ENCODE measurements around the gene ADAMTS9.
"Not testable (repeated sequence)": the region's sequence is repeated elsewhere in the genome, so short reads cannot be mapped to it uniquely, and the experiment has no call there.

ADAMTS9 gene

GRCh38 chr3:64551697-64552096 is 136.1 kb downstream of the ADAMTS9 start:
- Histone ChIP-seq H3K36me3 (replicated peaks) (no peaks in the 10 kb centered on the region), H3K27ac (no peak overlapping the region), H3K27me3 (replicated peaks) (no peaks in the 10 kb centered on the region), H3K4me3 (ENCODE audit: low read depth, low read length) (no peak overlapping the region)
- in situ Hi-C loops (cut with HindIII; ENCODE audit: low pct_ligation_motif_present, low sequenced_read_pairs), result no loop called here
- TF ChIP-seq CTCF (IDR thresholded peaks at IDR 0.05; ENCODE audit: low read depth, low read length, missing control alignments), result no peak
- no peak for DNase-seq

GRCh38 chr3:64550745-64551144 is 137.1 kb downstream of the ADAMTS9 start:
- Histone ChIP-seq H3K27me3 (replicated peaks) (no peaks in the 10 kb centered on the region), H3K27ac (no peak overlapping the region), H3K36me3 (replicated peaks) (no peaks in the 10 kb centered on the region), H3K4me3 (ENCODE audit: low read depth, low read length) (no peak overlapping the region)
- in situ Hi-C loops (cut with HindIII; ENCODE audit: low pct_ligation_motif_present, low sequenced_read_pairs), result no loop called here
- TF ChIP-seq CTCF (IDR thresholded peaks at IDR 0.05; ENCODE audit: low read depth, low read length, missing control alignments), result no peak
- DNase-seq, result no peak

- Histone ChIP-seq H3K27ac (no peak overlapping the region), H3K36me3 (replicated peaks) (no peaks in the 10 kb centered on the region), H3K4me3 (ENCODE audit: low read depth, low read length) (no peak overlapping the region), H3K27me3 (replicated peaks) (no peaks in the 10 kb centered on the region)
- DNase-seq, result no peak
- in situ Hi-C loops (cut with HindIII; ENCODE audit: low pct_ligation_motif_present, low sequenced_read_pairs), result no loop called here
- no peak for TF ChIP-seq CTCF (IDR thresholded peaks at IDR 0.05; ENCODE audit: low read depth, low read length, missing control alignments)
Measured at GRCh38 chr3:64549869-64550268, 137.9 kb downstream of the ADAMTS9 start.

DNA sequence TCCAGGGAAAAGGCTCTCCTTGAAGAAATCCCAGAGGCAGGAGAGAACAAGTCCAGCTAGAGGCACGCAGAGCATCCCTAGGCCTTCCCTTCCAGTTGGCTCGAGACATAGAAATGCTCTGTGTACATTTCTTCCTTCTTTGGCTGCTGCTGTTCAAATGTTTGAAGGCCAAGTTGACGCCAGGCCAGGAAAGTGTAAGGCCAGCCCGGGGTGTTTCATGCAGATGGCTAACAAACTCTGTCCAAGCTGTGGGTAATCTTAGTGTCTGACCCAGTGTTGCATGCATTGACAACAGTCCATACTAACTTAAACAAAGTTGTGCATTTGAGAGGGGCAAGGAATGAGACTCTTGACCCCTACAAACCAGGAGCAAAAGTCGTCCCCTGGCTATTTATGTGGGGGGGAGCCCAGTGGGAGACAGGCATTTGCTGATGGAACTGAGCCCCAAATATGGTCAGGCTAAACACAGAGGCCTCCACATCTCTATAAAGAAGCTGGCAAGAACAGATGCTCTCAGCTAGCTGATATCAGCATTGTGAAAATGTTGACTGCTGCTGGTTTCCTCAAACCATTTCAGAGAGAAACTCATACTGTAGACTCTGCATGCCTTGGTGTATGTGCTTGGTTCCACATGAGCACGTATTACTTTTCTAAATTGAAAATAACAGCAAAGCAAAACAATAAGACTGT is 139.5 kb downstream of the ADAMTS9 start:
- H3K27me3 ChIP-seq (replicated peaks), result no peaks in the 10 kb centered on the region
- no peak for TF ChIP-seq CTCF (IDR thresholded peaks at IDR 0.05; ENCODE audit: low read depth, low read length, missing control alignments)
- DNase-seq, result no peak
- no peaks in the 10 kb centered on the region for H3K36me3 ChIP-seq (replicated peaks)
- in situ Hi-C loops (cut with HindIII; ENCODE audit: low pct_ligation_motif_present, low sequenced_read_pairs), result no loop called here
- no peak overlapping the region for H3K4me3 ChIP-seq (ENCODE audit: low read depth, low read length)
- H3K27ac ChIP-seq, result no peak overlapping the region

- TF ChIP-seq CTCF (IDR thresholded peaks at IDR 0.05; ENCODE audit: low read depth, low read length, missing control alignments), result no peak
- H3K4me3 ChIP-seq (ENCODE audit: low read depth, low read length), result no peak overlapping the region
- no peak for DNase-seq
- in situ Hi-C loops (cut with HindIII; ENCODE audit: low pct_ligation_motif_present, low sequenced_read_pairs), result no loop called here
- H3K27me3 ChIP-seq (replicated peaks), result no peaks in the 10 kb centered on the region
- H3K27ac ChIP-seq, result no peak overlapping the region
- H3K36me3 ChIP-seq (replicated peaks), result no peaks in the 10 kb centered on the region
Measured at GRCh38 chr3:64546856-64547255, 140.9 kb downstream of the ADAMTS9 start.

GRCh38 chr3:64545239-64545638 is 142.6 kb downstream of the ADAMTS9 start:
- H3K27me3 ChIP-seq (replicated peaks); in situ Hi-C loops (cut with HindIII; ENCODE audit: low pct_ligation_motif_present, low sequenced_read_pairs); DNase-seq; H3K36me3 ChIP-seq (replicated peaks); H3K4me3 ChIP-seq (ENCODE audit: low read depth, low read length); H3K27ac ChIP-seq: not testable (repeated sequence)

Measured in brain microvascular endothelial cell (primary cell).